Keratinocyte (primary cell): ENCODE results near the gene ITGB3. TPM values are rescaled to one million over a fixed set of nuclear protein-coding genes. Genes with fewer than 3 reads are reported as not detected.

Source experiments
- DNase-seq: peaks from one replicate; pipeline ENCODE4 v3.0.0-alpha.2; 2011; ENCODE audit warnings: low read depth, missing footprints, low spot score
- FAIRE-seq: peaks from 2 replicates; lab custom pipeline; 2011; peaks lifted over from hg19 to GRCh38; lab: Jason Lieb, UNC
- H2AFZ ChIP-seq: 2 replicates; pipeline ENCODE4 v1.6.0; 2012; ENCODE audit warnings: low read length, control low read depth, inconsistent platforms; ENCODE audit not compliant: control insufficient read depth
- H3K27ac ChIP-seq: 2 replicates; pipeline ENCODE4 v1.5.1; 2011; ENCODE audit warnings: low read length; ENCODE audit not compliant: control insufficient read depth, insufficient read depth
- H3K27me3 ChIP-seq: 3 replicates; pipeline ENCODE4 v1.6.0; 2011; ENCODE audit warnings: low read length; ENCODE audit not compliant: control insufficient read depth, insufficient read depth; ENCODE audit errors: extremely low read depth
- H3K36me3 ChIP-seq, 2 experiments: 2 replicates in 1 of 2; 3 replicates in 1 of 2; pipeline ENCODE4 v1.5.1; 2011; ENCODE audit warnings: low read length in 2 of 2, mild to moderate bottlenecking in 1 of 2; ENCODE audit not compliant: control insufficient read depth in 2 of 2, insufficient read depth in 2 of 2; ENCODE audit errors: extremely low read depth in 1 of 2
- H3K4me1 ChIP-seq: 3 replicates; pipeline ENCODE4 v1.5.1; 2011; ENCODE audit warnings: low read length; ENCODE audit not compliant: control insufficient read depth, insufficient read depth; ENCODE audit errors: extremely low read depth
- H3K4me2 ChIP-seq: 3 replicates; pipeline ENCODE4 v1.6.0; 2011; ENCODE audit warnings: low read depth, low read length; ENCODE audit not compliant: control insufficient read depth, insufficient read depth; ENCODE audit errors: extremely low read depth
- H3K4me3 ChIP-seq, 3 experiments: fragments of 200-600 bp in 1 of 3; sonication (generic) in 1 of 3; 2 replicates in 2 of 3; 3 replicates in 1 of 3; pipeline ENCODE4 v1.5.1; 2011 to 2016; ENCODE audit warnings: low read length in 3 of 3, mild to moderate bottlenecking in 3 of 3, control low read depth in 2 of 3, inconsistent platforms in 1 of 3, low read depth in 1 of 3, mixed read lengths in 1 of 3, mixed run types in 1 of 3, moderate library complexity in 1 of 3; ENCODE audit not compliant: control insufficient read depth in 2 of 3, insufficient read depth in 2 of 3; ENCODE audit errors: extremely low read depth in 1 of 3
- H3K79me2 ChIP-seq: 2 replicates; pipeline ENCODE4 v1.6.0; 2012; ENCODE audit warnings: low read length; ENCODE audit not compliant: control insufficient read depth, insufficient read depth
- H3K9ac ChIP-seq: 3 replicates; pipeline ENCODE4 v1.6.0; 2011; ENCODE audit warnings: low read length; ENCODE audit not compliant: control insufficient read depth, insufficient read depth; ENCODE audit errors: extremely low read depth
- H3K9me1 ChIP-seq: 3 replicates; pipeline ENCODE4 v1.6.0; 2011; ENCODE audit warnings: low read length; ENCODE audit not compliant: control insufficient read depth, insufficient read depth; ENCODE audit errors: extremely low read depth
- H3K9me3 ChIP-seq: 2 replicates; pipeline ENCODE4 v1.5.1; 2012; ENCODE audit warnings: low read depth, low read length; ENCODE audit not compliant: control insufficient read depth
- H4K20me1 ChIP-seq: 3 replicates; pipeline ENCODE4 v1.6.0; 2011; ENCODE audit warnings: low read length; ENCODE audit not compliant: control insufficient read depth, insufficient read depth; ENCODE audit errors: extremely low read depth
- EZH2 ChIP-seq: IDR thresholded peaks from one replicate; pipeline ENCODE4 v1.6.1; 2012; ENCODE audit warnings: inconsistent platforms, mild to moderate bottlenecking, low read length, moderate library complexity
- dilution Hi-C: fragments of 300-500 bp; cut with MboI; formaldehyde crosslinking; loops from one replicate; pipeline ENCODE4 v1.7.0; 2020; ENCODE audit warnings: low sequenced_read_pairs; ENCODE audit not compliant: extremely low pct_ligation_motif_present
- polyA plus RNA-seq, 5 experiments: library from polyadenylated mRNA; depleted of rRNA in 3 of 5; stranded (reverse) in 3 of 5; stranded (forward) in 1 of 5; unstranded in 1 of 5; fragments of >200 nt; gene quantifications; 1 replicate in 1 of 5; 2 replicates in 3 of 5; 3 replicates in 1 of 5; pipeline versions ENCODE4 v1.2.1 to v1.2.3, GENCODE V29; 2011 to 2012; ENCODE audit warnings: missing spikeins in 2 of 5, low read depth in 1 of 5, low replicate concordance in 1 of 5
- TF ChIP-seq, protein P1 (sequence below), 3 experiments: IDR thresholded peaks in 1 of 3; conservative IDR thresholded peaks in 1 of 3; optimal IDR thresholded peaks in 1 of 3; 2 replicates in 2 of 3; 3 replicates in 1 of 3; pipeline versions ENCODE3 to v1.5.1; 2011; ENCODE audit warnings: low read length in 3 of 3, mild to moderate bottlenecking in 3 of 3, moderate library complexity in 2 of 3, control low read depth in 1 of 3, inconsistent platforms in 1 of 3; ENCODE audit not compliant: insufficient read depth in 2 of 3; ENCODE audit errors: extremely low read depth in 1 of 3

ITGB3 gene
- polyA plus RNA-seq, 1 donor (not counting 4 experiments of a cell fraction or from before 2014, with no cell fraction given) = not detected

- no peak overlapping the region for H3K4me3 ChIP-seq
- no peaks in the 10 kb centered on the region for H4K20me1 ChIP-seq
- no peak overlapping the region for H3K27ac ChIP-seq
- H3K9me1 ChIP-seq = no peaks in the 10 kb centered on the region
- H3K36me3 ChIP-seq = no peaks in the 10 kb centered on the region
- dilution Hi-C loops = no loop called here
- no peak for TF ChIP-seq EZH2
- TF ChIP-seq, protein P1, sequence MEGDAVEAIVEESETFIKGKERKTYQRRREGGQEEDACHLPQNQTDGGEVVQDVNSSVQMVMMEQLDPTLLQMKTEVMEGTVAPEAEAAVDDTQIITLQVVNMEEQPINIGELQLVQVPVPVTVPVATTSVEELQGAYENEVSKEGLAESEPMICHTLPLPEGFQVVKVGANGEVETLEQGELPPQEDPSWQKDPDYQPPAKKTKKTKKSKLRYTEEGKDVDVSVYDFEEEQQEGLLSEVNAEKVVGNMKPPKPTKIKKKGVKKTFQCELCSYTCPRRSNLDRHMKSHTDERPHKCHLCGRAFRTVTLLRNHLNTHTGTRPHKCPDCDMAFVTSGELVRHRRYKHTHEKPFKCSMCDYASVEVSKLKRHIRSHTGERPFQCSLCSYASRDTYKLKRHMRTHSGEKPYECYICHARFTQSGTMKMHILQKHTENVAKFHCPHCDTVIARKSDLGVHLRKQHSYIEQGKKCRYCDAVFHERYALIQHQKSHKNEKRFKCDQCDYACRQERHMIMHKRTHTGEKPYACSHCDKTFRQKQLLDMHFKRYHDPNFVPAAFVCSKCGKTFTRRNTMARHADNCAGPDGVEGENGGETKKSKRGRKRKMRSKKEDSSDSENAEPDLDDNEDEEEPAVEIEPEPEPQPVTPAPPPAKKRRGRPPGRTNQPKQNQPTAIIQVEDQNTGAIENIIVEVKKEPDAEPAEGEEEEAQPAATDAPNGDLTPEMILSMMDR (optimal IDR thresholded peaks at IDR 0.05 in 1 of 3, IDR thresholded peaks at IDR 0.05 in 1 of 3, conservative IDR thresholded peaks at IDR 0.05 in 1 of 3; ENCODE audit: extremely low read depth in 1 of 3, insufficient read depth in 2 of 3, low read length in 3 of 3) = no peak
- H2AFZ ChIP-seq = no peak overlapping the region
- peaks cover 9% of the 10 kb centered on the region for H3K27me3 ChIP-seq
- H3K79me2 ChIP-seq = no peaks in the 10 kb centered on the region
- H3K4me1 ChIP-seq = peaks cover 5% of the 10 kb centered on the region
- no peak overlapping the region for H3K9ac ChIP-seq
- FAIRE-seq = no peak
- H3K9me3 ChIP-seq = peaks cover 2% of the 10 kb centered on the region
- no peak overlapping the region for H3K4me2 ChIP-seq
- DNase-seq = no peak
Observed at GRCh38 chr17:47232465-47232864, 21.2 kb upstream of the ITGB3 start.

DNA sequence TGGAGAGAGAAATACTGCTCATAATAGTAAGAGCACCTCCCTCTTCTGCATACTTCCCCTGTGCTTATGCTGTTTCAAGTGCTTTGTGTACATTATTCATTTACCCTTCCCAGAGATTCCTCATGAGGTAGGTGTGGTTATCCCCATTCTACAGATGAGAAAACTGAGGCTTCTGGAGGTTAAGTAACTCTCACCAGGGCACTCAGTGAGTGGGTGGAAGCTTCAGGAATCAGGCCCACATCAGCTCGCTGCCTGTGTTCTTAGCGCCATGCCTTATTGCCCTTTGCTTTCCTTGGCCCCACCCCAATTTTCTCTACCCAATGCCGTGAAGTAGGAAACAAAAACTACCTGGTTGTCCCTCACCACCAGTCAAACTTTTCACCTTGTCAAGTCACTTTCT is 18.1 kb upstream of the ITGB3 start:
- TF ChIP-seq, protein P1 (optimal IDR thresholded peaks at IDR 0.05 in 1 of 3, IDR thresholded peaks at IDR 0.05 in 1 of 3, conservative IDR thresholded peaks at IDR 0.05 in 1 of 3; ENCODE audit: extremely low read depth in 1 of 3, insufficient read depth in 2 of 3, low read length in 3 of 3) = no peak
- TF ChIP-seq EZH2 = no peak
- H3K9me3 ChIP-seq = peaks cover 3% of the 10 kb centered on the region
- H3K79me2 ChIP-seq = no peaks in the 10 kb centered on the region
- no peak overlapping the region for H3K4me2 ChIP-seq
- H3K27ac ChIP-seq = no peak overlapping the region
- H3K9me1 ChIP-seq = no peaks in the 10 kb centered on the region
- peaks cover 6% of the 10 kb centered on the region for H3K27me3 ChIP-seq
- FAIRE-seq (no peak), DNase-seq (no peak)
- H3K4me3 ChIP-seq = no peak overlapping the region
- H3K4me1 ChIP-seq = peaks cover 13% of the 10 kb centered on the region
- H2AFZ ChIP-seq = no peak overlapping the region
- dilution Hi-C loops = no loop called here
- no peaks in the 10 kb centered on the region for H4K20me1 ChIP-seq
- H3K9ac ChIP-seq = no peak overlapping the region
- H3K36me3 ChIP-seq = no peaks in the 10 kb centered on the region
